Measurements from ENCODE around the gene TBC1D22A. TPM values are rescaled to one million over a fixed set of nuclear protein-coding genes. Genes with fewer than 3 reads are reported as not detected.
A peak's percentile ranks its signal among the peaks of the same experiment; 100 is the strongest.

The TBC1D22A gene
- total and polyA plus RNA-seq, 9 donors, result 12.5 to 25.6 (median 18.5) TPM

GRCh38 chr22:46735747-46736608 lies 26.5 kb upstream of the TBC1D22A start:
- 66 to 71% (median 70%) methylated on average over 12 to 13 of the region's 13 CpGs for WGBS, 3 donors
- no peak overlapping the region for H3K4me3 ChIP-seq
- peaks cover 27% of the 10 kb centered on the region for H3K4me1 ChIP-seq (ENCODE audit: insufficient read depth)
- no peak overlapping the region for H3K27ac ChIP-seq
- DNase-seq, result no peak
- intact Hi-C loops (cut with DNase I), result no loop called here
- TF ChIP-seq POLR2A (IDR thresholded peaks at IDR 0.05) (no peak), EP300 (IDR thresholded peaks at IDR 0.05) (no peak)
- TF ChIP-seq, protein P1, sequence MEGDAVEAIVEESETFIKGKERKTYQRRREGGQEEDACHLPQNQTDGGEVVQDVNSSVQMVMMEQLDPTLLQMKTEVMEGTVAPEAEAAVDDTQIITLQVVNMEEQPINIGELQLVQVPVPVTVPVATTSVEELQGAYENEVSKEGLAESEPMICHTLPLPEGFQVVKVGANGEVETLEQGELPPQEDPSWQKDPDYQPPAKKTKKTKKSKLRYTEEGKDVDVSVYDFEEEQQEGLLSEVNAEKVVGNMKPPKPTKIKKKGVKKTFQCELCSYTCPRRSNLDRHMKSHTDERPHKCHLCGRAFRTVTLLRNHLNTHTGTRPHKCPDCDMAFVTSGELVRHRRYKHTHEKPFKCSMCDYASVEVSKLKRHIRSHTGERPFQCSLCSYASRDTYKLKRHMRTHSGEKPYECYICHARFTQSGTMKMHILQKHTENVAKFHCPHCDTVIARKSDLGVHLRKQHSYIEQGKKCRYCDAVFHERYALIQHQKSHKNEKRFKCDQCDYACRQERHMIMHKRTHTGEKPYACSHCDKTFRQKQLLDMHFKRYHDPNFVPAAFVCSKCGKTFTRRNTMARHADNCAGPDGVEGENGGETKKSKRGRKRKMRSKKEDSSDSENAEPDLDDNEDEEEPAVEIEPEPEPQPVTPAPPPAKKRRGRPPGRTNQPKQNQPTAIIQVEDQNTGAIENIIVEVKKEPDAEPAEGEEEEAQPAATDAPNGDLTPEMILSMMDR (IDR thresholded peaks at IDR 0.05), result no peak
- H3K27me3 ChIP-seq, result no peaks in the 10 kb centered on the region
- no peaks in the 10 kb centered on the region for H3K36me3 ChIP-seq
- no peaks in the 10 kb centered on the region for H3K9me3 ChIP-seq

DNA sequence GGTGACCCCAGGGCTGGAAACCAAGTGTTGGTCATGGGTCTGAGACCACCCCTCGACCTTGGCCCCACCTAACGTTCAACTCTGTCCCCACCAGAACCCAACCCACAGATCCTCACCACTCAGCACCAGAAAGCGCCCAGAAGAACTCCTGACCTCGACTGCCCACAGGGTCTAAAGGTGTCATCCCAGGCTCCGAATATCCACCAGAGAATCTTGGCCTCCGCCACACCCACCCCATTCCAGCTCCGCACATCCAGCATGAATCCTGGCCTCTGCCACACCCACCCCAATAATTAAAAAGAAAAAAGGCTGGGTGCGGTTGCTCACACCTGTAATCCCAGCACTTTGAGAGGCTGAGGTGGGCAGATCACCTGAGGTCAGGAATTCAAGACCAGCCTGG lies 25.7 kb upstream of the TBC1D22A start:
- DNase-seq, result no peak
- peaks cover 20% of the 10 kb centered on the region for H3K4me1 ChIP-seq (ENCODE audit: insufficient read depth)
- no peak for TF ChIP-seq EP300 (IDR thresholded peaks at IDR 0.05)
- no peak for TF ChIP-seq POLR2A (IDR thresholded peaks at IDR 0.05)
- TF ChIP-seq, protein P1 (IDR thresholded peaks at IDR 0.05), result no peak
- no peaks in the 10 kb centered on the region for H3K27me3 ChIP-seq
- 70 to 75% (median 73%) methylated on average over 8 of the region's 8 CpGs for WGBS, 3 donors
- H3K9me3 ChIP-seq, result no peaks in the 10 kb centered on the region
- H3K4me3 ChIP-seq, result peak overlapping the region; percentile 69
- peak overlapping the region in 1 of 2 donors; percentile 93 for H3K27ac ChIP-seq
- intact Hi-C loops (cut with DNase I), result no loop called here
- no peaks in the 10 kb centered on the region for H3K36me3 ChIP-seq

DNA sequence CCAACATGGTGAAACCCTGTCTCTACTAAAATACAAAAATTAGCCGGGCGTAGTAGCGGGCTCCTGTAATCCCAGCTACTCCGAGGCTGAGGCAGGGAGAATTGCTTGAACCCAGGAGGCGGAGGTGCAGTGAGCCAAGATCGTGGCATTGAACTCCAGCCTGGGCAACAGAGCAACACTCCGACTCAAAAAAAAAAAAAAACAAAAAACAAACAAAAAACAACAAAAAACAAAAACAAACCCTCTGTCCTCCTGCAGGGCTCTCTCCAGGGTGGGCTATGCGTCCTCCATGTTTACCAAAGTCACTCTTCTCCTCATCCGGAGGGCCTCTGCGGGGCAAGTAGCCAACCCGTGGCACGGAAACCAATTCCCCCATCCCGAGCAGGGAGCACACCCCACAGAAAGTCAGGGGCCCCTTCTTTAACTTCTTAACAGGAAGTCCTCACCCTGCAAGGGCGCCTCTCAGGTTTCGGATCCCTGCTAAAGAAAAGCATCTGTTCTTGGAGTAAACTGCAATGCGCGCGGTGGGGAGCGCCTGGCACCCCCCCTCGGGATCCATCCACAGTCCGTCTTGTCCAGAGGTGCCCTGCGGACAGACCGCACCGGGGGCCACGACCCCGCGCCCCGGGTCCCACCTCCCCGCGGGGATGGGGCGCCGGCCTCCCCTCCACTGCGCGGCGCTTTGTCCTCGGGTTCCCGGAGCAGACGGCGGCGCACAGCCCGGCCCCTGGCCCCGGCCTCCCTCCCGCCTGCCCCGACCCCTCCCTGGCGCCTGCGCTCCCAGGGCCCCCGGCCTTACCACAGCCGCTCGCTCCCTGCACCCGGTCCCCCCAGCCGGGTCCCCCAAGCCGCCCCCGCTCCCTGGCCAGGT lies 25.1 kb upstream of the TBC1D22A start:
- H3K9me3 ChIP-seq, result no peaks in the 10 kb centered on the region
- WGBS, 3 donors, result 4 to 7% (median 6%) methylated on average over 38 to 53 of the region's 53 CpGs
- TF ChIP-seq, protein P1 (IDR thresholded peaks at IDR 0.05), result no peak
- TF ChIP-seq EP300 (IDR thresholded peaks at IDR 0.05) (no peak), POLR2A (IDR thresholded peaks at IDR 0.05) (no peak)
- no peaks in the 10 kb centered on the region for H3K36me3 ChIP-seq
- peaks cover 20% of the 10 kb centered on the region for H3K4me1 ChIP-seq (ENCODE audit: insufficient read depth)
- H3K4me3 ChIP-seq, result peak overlapping the region; percentile 69
- no peaks in the 10 kb centered on the region for H3K27me3 ChIP-seq
- peak overlapping the region; percentile 93 to 96 for H3K27ac ChIP-seq
- intact Hi-C loops (cut with DNase I), result no loop called here
- DNase-seq, result peak; percentile 49 to 71 (median 62)

- TF ChIP-seq, protein P1 (IDR thresholded peaks at IDR 0.05), result no peak
- peak; percentile 24 for TF ChIP-seq POLR2A (IDR thresholded peaks at IDR 0.05)
- Histone ChIP-seq H3K27ac (peak within 1 kb of the TSS; percentile 93 to 96), H3K36me3 (no peaks in the 10 kb centered on the region), H3K9me3 (no peaks in the 10 kb centered on the region), H3K27me3 (no peaks in the 10 kb centered on the region), H3K4me3 (peak within 1 kb of the TSS; percentile 69), H3K4me1 (ENCODE audit: insufficient read depth) (peaks cover 20% of the 10 kb centered on the region)
- DNase-seq, result peak; percentile 77 to 88 (median 83)
- intact Hi-C loops (cut with DNase I), result no loop called here
- WGBS, 3 donors, result 1% methylated on average over 50 to 99 of the region's 99 CpGs; no CpG with 5 or more reads in 1 of the 3 donors
Measured at GRCh38 chr22:46737976-46738646, 24.3 kb upstream of the TBC1D22A start, which contains the start of gene CERK. CERK (minus strand) TSS chr22:46738252; CDS start chr22:46738148, 104 bp downstream.

Data from ovary (tissue), 9 donors.